CD4-positive, alpha-beta T cell treated with Interleukin-6 at 100 ng/mL for 8 hours (primary cell): ENCODE measurements around the gene GAS2L2.
"Not testable (repeated sequence)": the region's sequence is repeated elsewhere in the genome, so short reads cannot be mapped to it uniquely, and the experiment has no call there.

Experiments
- DNase-seq: peaks from one replicate; pipeline ENCODE4 v3.0.0-alpha.2; 2020; ENCODE audit warnings: mixed read lengths, low spot score

Gene GAS2L2

GRCh38 chr17:35773679-35774425, 20.8 kb upstream of the GAS2L2 start:
- no peak for DNase-seq

DNA sequence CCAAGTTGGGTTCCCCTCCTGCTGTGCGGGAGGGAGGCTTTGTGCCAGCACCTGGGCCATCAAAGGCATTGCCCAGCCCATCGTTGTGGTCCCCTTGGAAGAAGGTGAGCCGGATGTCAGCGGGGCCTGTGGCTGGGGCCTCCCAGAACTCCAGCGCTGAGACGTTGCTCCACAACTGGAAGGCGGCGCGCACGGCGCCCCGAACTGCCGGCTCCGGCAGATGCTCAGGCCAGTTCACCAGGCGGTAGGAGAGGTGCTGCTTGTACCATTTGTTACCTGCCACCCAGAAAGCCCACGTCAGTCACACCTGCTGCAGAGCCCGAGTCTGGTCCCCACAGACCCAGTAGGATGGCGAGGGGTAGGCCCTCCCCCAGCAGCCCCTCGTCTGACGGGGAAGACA, 20.1 kb upstream of the GAS2L2 start:
- no peak for DNase-seq

GRCh38 chr17:35769895-35770486, 17.0 kb upstream of the GAS2L2 start:
- DNase-seq = no peak

GRCh38 chr17:35768797-35769196, 15.8 kb upstream of the GAS2L2 start:
- no peak for DNase-seq

GRCh38 chr17:35766903-35767510, 14.0 kb upstream of the GAS2L2 start:
- peak; percentile 23 for DNase-seq

GRCh38 chr17:35766489-35766877, 13.4 kb upstream of the GAS2L2 start:
- no peak for DNase-seq

DNA sequence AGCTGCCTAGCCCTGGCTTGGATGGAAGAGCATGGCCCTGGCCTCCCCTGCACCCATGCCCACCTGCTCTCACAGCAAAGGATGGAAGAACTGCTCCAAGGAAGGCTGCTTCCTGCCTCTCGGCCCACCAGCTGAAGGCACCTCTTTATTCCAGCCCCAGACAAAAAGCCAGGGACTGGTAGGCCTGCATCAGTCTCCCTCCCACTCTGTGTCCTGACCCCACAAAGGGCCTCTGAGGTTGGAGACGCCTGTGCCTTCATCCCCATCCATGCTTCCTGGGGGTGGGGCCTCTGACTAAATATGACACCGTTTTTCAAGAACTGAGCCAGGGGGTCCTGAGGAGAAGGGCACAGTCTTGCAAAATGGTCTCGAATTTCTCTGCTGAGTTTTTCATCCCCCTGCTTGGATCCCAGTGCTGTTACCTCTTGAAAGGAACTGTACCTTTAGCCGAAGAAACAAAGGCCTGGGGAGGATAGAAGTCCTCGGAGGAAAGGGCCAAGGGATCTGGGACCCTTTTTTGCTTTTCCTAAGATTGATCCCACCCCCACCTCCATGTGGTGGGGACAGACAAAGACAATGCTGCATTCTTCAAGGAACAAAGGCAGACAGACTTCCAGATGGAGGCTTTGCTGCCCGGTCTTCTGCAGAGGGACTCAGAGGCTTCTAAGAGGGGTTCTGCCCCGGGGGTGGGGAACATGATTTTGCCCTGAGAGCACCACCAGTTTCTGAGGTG, 12.9 kb upstream of the GAS2L2 start:
- no peak for DNase-seq

GRCh38 chr17:35765086-35765710, 12.2 kb upstream of the GAS2L2 start:
- DNase-seq = no peak

- peak; percentile 87 for DNase-seq
Observed at GRCh38 chr17:35764123-35764991, 11.3 kb upstream of the GAS2L2 start.

GRCh38 chr17:35763767-35764122, 10.7 kb upstream of the GAS2L2 start:
- no peak for DNase-seq

- DNase-seq = no peak
Observed at GRCh38 chr17:35761601-35762000, 8.6 kb upstream of the GAS2L2 start.

GRCh38 chr17:35760587-35760986, 7.5 kb upstream of the GAS2L2 start, which contains the start of gene C17orf50:
C17orf50 (plus strand) TSS chr17:35760887; CDS start chr17:35760942, 55 bp downstream.
- DNase-seq = no peak

DNA sequence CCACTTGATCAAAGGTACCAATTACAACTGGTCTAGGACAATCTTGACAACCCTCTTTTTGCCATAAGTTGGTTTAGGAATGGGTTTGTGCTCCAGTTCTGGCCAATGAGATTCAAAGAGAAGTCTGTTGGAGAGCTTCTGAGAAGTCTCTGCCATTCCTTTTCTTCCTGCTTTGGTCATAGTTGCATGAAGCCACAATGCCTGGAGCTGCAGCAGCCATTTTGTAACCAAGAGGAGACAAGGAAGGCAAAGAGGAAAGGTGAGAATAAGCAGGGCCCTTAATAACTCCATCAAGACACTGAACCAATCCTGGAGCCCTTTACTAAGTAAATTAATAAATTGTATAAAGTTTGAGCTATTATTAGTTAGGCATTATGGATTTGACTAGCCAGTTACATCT, 4.2 kb upstream of the GAS2L2 start:
- no peak for DNase-seq

DNA sequence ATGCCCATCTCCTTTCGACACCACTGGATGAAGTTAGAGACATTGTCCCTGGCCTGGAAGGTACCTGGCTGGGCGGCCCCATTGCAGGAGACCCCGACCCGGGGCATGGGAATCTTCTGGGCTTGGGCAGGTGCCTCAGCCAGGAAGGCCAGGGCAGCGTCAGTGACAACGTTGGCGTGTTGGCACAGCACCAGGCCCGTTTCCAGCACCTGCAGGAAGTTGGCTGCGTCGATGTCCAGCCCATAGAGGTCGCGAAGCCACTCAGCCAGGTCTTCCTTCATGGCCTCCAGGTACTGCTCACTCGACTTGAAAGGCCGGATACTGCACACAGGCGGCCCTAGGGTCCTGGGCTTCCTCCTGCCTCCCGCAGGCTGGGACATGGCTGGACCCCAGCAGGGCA, 568 bp downstream of the GAS2L2 start:
- DNase-seq = no peak

- not testable (repeated sequence) for DNase-seq
Observed at GRCh38 chr17:35751541-35751940, 1.5 kb downstream of the GAS2L2 start.

- no peak for DNase-seq
Observed at GRCh38 chr17:35750526-35751395, 2.3 kb downstream of the GAS2L2 start.

DNA sequence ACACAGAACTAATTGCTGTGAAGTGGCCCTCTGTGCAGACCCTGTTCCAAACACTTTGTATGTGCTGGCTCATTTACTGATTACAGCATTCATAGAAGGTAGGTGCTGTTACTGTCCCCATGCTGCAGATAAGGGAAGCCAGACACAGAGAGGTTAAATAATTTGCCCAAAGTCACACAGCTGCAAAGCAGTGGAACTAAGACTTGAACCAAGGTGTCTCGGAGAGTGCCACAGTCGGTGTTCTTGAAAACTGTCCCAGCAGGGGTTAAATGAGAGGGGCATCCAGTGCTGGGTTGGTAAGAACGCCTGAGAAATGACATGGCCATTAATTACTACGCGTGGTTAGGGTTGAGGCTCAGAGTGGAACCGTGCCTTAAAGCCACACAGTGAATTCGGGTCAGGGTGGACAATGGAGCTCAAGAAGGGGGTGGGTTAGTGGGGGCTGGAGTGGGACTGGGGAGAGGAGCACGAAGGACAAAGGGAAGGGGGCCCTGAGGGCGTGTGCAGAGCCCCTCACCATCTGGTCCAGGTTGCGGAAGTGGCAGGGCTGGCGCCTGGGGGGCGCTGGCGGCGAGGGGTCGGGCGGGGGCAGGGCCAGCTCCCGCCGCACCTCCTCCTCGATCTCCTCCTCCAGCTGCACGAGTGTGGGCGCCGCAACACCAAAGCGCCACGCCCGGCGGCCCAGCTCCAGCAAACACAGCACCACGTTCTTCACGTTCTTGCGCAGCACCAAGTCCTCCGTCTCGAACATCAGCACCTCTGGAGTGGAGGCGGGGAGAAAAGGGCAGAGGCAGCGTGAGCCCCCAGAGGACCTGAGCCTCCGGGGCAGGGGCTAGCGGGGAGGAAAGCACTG, 3.3 kb downstream of the GAS2L2 start:
- DNase-seq = no peak

GRCh38 chr17:35748979-35749378, 4.1 kb downstream of the GAS2L2 start:
- DNase-seq = no peak

GRCh38 chr17:35748341-35748841, 4.6 kb downstream of the GAS2L2 start:
- DNase-seq = no peak
